HG03139 (cell line): ENCODE data around the gene SETSIP.
"Not testable (repeated sequence)": the region's sequence is repeated elsewhere in the genome, so short reads cannot be mapped to it uniquely, and the experiment has no call there.

Experiments used
- ATAC-seq: cut with Tn5 transposase; IDR thresholded peaks from one replicate; pipeline ENCODE4 v1.9.1; 2021; ENCODE audit not compliant: unreplicated experiment

The SETSIP gene

DNA sequence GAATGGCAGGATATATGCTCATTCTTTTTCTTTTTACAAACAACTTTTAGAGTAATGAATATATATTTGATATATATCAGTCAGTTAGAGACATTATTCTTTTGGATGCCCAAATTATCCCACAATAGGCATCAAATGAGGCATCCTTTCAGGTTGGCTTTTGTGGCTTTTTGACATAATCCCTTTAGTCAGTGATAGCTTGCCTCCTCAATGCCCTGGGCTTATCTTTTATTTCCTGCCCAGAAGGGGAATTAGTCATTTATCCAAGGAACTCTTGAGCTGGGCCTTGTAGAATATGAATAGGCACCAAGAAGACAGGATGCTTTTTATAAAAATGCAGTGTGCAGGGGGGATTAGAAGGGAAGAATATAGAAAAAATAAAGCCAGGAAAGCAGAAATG is 23.3 kb downstream of the SETSIP start:
- no peak for ATAC-seq

GRCh38 chr1:92045766-92046495 is 29.3 kb downstream of the SETSIP start:
- ATAC-seq: no peak

DNA sequence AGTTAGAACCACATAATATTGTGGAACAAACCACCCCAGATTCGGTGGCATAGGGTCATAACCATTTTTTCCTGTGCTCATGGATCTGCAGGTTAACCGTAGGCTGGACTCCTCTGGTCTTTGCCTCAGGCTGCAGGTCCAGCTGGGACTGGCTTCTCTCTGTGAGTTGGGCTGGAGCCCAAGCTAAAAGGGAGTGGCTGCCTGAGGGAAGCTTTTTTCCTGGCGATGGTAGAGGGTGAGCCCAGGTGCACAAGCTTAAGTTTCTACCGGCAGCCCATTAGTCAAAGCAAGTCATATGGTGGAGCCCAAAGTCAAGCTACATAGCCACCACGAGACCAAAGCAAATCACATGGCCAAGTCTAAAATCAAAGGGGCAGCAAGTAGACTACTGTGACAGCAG is 31.6 kb downstream of the SETSIP start:
- no peak for ATAC-seq

DNA sequence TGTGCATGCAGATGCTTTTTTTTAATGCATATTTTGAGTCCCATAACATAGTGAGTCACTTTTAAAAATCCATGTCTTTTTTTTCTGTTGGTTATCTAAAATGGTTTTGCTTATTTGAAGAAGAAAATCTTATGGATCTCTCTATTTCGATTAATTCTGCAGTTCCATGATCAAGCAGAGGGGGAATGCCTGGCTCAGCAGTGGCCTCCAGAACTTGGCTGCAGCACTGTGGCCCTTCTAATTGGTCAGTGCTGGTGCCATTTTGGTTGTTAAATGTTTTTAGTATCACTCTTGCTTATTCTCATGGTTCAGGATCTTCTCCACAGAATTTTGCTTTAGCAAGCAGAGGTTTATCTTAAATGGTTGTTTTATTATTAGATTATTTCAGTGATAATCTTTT is 34.2 kb downstream of the SETSIP start:
- no peak for ATAC-seq

- no peak for ATAC-seq
These were observed 36.4 kb downstream of the SETSIP start for GRCh38 chr1:92038695-92039346.

DNA sequence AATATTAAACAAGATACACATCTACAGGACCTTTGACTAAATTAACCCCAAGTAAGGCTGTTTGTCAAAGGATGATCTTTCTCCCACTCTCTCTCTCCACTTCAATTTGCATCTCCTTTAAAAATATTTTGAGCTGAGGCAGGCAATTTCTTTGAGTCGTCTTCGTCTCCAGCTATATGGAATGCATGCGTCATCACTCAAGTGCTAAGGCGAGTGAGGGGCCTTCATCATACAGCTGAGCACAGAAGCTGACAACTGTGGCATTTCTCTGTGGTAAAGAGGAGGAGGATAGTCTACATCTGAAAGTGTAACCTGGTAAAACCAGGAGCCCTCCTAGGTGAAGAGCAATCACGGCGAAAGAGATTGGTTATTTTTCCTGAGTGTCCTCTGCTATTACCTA is 37.8 kb downstream of the SETSIP start:
- no peak for ATAC-seq

DNA sequence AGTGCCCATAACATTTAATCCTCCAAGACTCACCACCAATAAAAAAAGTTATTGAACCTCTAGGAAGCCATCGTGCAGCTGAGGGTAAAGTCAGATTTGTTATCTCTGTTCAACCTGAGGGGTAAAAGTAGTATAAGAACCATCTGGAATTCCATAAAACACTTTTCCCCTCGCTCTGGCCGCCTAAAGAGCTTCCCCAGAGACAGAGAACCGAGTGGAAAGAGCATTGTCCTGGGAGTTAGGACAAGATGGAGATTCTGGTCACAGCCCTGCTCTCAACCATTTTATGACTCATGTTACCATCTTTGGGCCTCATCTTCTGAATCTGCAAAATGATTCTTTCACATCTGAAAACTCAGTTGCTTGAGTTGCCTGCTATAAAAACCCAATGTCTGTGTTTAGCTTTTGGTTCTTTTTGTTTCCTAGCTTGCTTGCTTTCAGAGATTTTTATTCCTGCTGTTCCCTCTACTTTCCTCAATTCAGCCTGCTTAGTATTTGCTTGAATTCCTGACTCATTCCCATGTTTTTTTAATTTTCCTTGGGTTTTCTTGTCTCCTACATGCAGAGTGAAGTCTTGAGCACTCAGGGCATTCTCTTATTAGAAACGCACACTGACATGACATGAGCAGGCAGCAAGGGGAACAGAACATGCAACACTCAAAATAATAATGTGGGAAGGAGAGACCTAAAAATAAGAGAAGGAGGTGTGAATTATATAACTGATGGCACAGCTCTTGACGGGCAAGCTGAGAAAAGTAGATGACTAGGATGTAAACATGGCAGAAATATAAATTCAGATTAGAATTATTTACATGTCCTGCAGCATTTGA is 43.7 kb downstream of the SETSIP start:
- ATAC-seq: no peak

GRCh38 chr1:92030656-92031107 is 44.5 kb downstream of the SETSIP start:
- ATAC-seq: no peak

DNA sequence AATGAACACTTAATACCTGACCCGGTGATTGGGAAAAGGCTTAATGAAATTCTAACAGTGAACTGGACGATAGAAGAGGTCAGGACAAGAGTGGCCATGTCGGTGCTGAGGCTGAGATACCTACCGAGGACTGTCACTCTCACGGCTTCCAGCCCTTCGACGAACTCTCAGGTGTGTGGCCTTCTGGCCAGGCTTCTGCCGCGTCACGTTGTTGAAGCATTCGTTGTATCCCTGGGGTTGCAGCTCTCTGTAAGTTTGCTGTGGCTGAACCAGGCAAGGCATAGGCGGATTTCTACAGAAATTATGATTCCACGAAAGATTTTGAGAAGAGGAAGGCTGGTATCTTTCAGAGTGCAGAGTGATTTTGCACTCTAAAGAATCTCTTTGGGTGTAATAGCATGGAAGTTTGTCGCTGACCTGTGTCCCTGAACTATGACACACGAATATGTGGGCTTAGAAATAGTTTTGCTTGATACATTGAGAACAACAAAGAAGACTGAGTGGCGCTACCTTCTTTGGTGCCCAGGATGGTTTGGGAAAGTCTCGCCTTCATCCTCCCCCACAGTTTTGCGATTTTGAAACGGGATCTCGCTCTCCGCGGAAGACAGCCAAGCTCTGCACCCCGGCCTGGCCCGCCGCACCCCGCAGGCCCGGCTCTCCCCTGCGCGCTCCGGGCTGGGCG is 45.8 kb downstream of the SETSIP start:
- no peak for ATAC-seq

DNA sequence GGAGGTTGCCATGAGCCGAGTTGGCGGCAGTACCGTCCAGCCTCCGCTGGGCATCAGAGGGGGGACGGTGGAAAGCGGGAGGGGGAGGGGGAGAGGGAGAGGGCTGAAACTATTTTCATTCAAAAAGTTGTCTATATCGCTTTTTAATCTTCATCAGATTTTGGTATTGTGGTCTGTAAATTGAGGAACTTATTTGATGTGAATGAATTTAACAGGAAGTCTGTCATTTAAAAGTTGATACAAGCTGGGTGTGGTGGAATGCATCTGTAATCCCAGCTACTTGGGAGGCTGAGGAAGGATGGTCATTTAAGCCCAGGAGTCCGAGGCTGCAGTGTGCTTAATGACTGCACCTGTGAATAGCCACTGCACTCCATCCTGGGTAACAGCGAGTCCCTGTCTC is 48.4 kb downstream of the SETSIP start:
- ATAC-seq: no peak

DNA sequence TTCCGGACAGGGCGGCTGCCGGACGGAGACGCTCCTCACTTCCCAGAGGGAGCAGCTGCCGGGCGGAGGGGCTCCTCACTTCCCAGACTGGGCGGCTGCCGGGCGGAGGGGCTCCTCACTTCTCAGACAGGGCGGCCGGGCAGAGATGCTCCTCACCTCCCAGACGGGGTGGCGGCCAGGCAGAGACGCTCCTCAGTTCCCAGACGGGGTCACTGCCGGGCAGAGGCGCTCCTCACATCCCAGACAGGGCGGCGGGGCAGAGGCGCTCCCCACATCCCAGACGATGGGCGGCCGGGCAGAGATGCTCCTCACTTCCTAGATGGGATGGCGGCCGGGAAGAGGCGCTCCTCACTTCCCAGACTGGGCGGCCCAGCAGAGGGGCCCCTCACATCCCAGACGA is 49.2 kb downstream of the SETSIP start:
- ATAC-seq: not testable (repeated sequence)
